K562 (cell line): ENCODE data around the gene PATL2. TPM values are rescaled to one million over a fixed set of nuclear protein-coding genes. Genes with fewer than 3 reads are reported as not detected.

ENCODE experiments used
- CREM ChIP-seq: IDR thresholded peaks from 2 replicates; pipeline ENCODE4 v1.6.1; 2014; ENCODE audit warnings: antibody characterized with exemption, low read depth
- HDAC1 ChIP-seq, 2 experiments: fragments of 450-650 bp; IDR thresholded peaks; 2 replicates each; pipeline ENCODE4 v1.6.1; 2016 to 2017; ENCODE audit warnings: inconsistent platforms in 1 of 2, mild to moderate bottlenecking in 1 of 2, moderate library complexity in 1 of 2
- JUND ChIP-seq, 2 experiments: IDR thresholded peaks; 2 replicates in 1 of 2; 3 replicates in 1 of 2; pipeline ENCODE4 v1.6.1; 2011; ENCODE audit warnings: borderline replicate concordance in 2 of 2, low read depth in 2 of 2, low read length in 2 of 2, improper control_type of control experiment in 1 of 2, missing biosample characterization in 1 of 2, missing genetic modification characterization in 1 of 2, missing genetic modification reagents in 1 of 2
- MYC ChIP-seq, 2 experiments: fragments of 250-450 bp in 1 of 2; sonication (Bioruptor Pico) in 1 of 2; IDR thresholded peaks; 2 replicates each; pipeline versions ENCODE4 v1.5.1 to v1.6.1; 2012 to 2021; ENCODE audit warnings: low read depth in 2 of 2, borderline replicate concordance in 1 of 2, improper control_type of control experiment in 1 of 2, low read length in 1 of 2, mild to moderate bottlenecking in 1 of 2, moderate library complexity in 1 of 2
- NFXL1 ChIP-seq: fragments of 450-650 bp; formaldehyde crosslinking; IDR thresholded peaks from 2 replicates; pipeline ENCODE4 v1.4.0; 2021; ENCODE audit warnings: mild to moderate bottlenecking
- NR2C1 ChIP-seq, 2 experiments: fragments of 450-650 bp; IDR thresholded peaks; 2 replicates each; pipeline ENCODE4 v1.6.1; 2017; ENCODE audit warnings: mild to moderate bottlenecking in 2 of 2, antibody characterized with exemption in 1 of 2, inconsistent platforms in 1 of 2, missing compliant biosample characterization in 1 of 2, missing genetic modification characterization in 1 of 2
- NRF1 ChIP-seq, 2 experiments: fragments of 450-650 bp; IDR thresholded peaks in 1 of 2; conservative IDR thresholded peaks in 1 of 2; 2 replicates each; pipeline ENCODE4 v1.6.1; 2014; ENCODE audit warnings: mild to moderate bottlenecking in 2 of 2
- RBM17 ChIP-seq: fragments of 200-400 bp; formaldehyde crosslinking; IDR thresholded peaks from 2 replicates; pipeline ENCODE4 v1.6.1; 2017; ENCODE audit warnings: low read depth, mild to moderate bottlenecking, low read length, borderline replicate concordance
- TAL1 ChIP-seq: fragments of 450-650 bp; IDR thresholded peaks from 2 replicates; pipeline ENCODE4 v1.6.1; 2016; ENCODE audit warnings: mild to moderate bottlenecking
- TBL1XR1 ChIP-seq, 2 experiments: IDR thresholded peaks; 2 replicates each; pipeline ENCODE4 v1.6.1; 2012; ENCODE audit warnings: improper control_type of control experiment in 2 of 2, low read length in 2 of 2, mild to moderate bottlenecking in 1 of 2
- THRAP3 ChIP-seq: fragments of 450-650 bp; IDR thresholded peaks from 2 replicates; pipeline ENCODE4 v1.6.1; 2016; ENCODE audit warnings: mild to moderate bottlenecking, inconsistent platforms, borderline replicate concordance
- ZNF644 ChIP-seq: fragments of 200-800 bp; sonication (Bioruptor generic); IDR thresholded peaks from 2 replicates; pipeline ENCODE4 v1.6.1; 2016; ENCODE audit warnings: low read depth, missing genetic modification characterization, missing compliant biosample characterization
- ZNF764 ChIP-seq: fragments of 250-450 bp; sonication (Bioruptor Pico); IDR thresholded peaks from 2 replicates; pipeline ENCODE4 v1.4.0; 2020; ENCODE audit warnings: low read depth, mild to moderate bottlenecking, moderate library complexity
- ZSCAN29 ChIP-seq: fragments of 450-650 bp; IDR thresholded peaks from 2 replicates; pipeline ENCODE4 v1.6.1; 2017
- polyA plus RNA-seq, 8 experiments: library from polyadenylated mRNA; depleted of rRNA in 4 of 8; stranded (reverse) in 5 of 8; unstranded in 3 of 8; fragments of >200 nt; fragmentation: Nextera tagmentation in 2 of 8; fragmentation: Illumina TruSeq in 1 of 8; extraction: Ambion mirVana in 2 of 8; extraction: Trizol in 1 of 8; gene quantifications; 2 replicates each; pipeline versions ENCODE4 v1.2.1 to v1.2.3, GENCODE V29; 2011 to 2014; ENCODE audit warnings: inconsistent platforms in 1 of 8, missing spikeins in 1 of 8
- total RNA-seq, 7 experiments: library from RNA; depleted of rRNA in 6 of 7; stranded (reverse); fragments of >200 nt in 6 of 7; fragmentation: Illumina TruSeq in 2 of 7; extraction: Trizol in 2 of 7; gene quantifications; 2 replicates each; pipeline versions ENCODE4 v1.2.1 to v1.2.3, GENCODE V29; 2011 to 2021; ENCODE audit warnings: low replicate concordance in 1 of 7
- TF ChIP-seq, protein P1 (sequence below): conservative IDR thresholded peaks from 2 replicates; pipeline ENCODE4 v1.6.1; 2011; ENCODE audit warnings: low read depth, mild to moderate bottlenecking, low read length; ENCODE audit not compliant: control insufficient read depth
- TF ChIP-seq, protein P2 (sequence below): sonication (generic); formaldehyde crosslinking; IDR thresholded peaks from 2 replicates; pipeline ENCODE4 v1.8.0; 2022; ENCODE audit warnings: missing genetic modification reagents, mild to moderate bottlenecking, moderate library complexity, borderline replicate concordance

PATL2 gene
- total and polyA plus RNA-seq, 9 of the 15 experiments (the other 6 are each of a cell fraction or from before 2014, with no cell fraction given), result 0.42 to 1.1 (median 0.86) TPM

DNA sequence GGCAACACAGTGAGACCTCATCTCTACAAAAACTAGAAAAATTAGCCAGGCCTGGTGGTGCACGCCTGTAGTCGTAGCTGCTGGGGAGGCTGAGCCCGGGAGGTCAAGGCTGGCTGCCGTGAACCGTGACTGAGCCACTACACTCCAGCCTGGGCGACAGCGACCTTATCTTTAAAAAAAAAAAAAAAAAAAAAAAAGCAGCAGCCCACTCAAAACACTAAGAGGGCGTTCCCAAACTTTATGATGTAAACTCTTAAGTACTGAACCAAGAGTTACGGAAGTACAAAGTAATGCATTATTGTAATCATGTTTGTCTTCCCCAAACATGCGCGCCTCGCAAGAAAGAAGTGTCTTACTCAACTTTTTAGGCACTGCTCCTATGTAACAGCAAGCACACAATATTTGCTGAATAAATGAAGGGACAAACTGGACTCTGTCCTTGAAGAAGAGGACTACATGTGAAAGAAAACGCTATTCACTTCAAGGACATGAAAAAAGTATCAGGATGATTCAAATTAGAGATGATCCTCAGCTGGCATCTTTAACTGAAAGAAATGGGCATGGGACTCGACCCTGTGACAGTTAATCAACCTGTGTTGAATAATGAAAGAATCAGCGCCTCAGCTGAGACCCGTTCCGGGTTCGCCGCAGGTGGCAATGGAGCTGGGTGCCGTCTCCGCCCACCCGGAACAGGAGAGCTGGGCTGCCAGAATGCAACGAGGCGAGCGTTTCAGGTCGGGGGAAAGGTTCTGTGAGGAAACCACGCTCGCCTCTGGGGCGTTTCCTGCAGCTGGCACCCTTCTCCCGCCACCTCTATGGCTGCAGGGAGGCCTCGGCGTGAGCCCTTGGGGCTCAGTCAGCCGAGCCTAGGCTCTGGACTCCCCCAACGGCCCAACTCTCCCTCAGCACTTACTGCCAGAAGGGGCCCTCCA lies 48.4 kb downstream of the PATL2 start (continued):
- TF ChIP-seq JUND (IDR thresholded peaks at IDR 0.05; ENCODE audit: borderline replicate concordance, low read depth, low read length) (peak; percentile 23; the same call in 1 of the 2 replicates), JUND (tag; IDR thresholded peaks at IDR 0.05; ENCODE audit: borderline replicate concordance, low read depth, low read length) (no peak; the same call in 2 of the 3 replicates), ZNF644 (tag) (0 out of 2 replicates have a peak, but pooled peaks have one; percentile 58), NRF1 (conservative IDR thresholded peaks at IDR 0.05 in 1 of 2, IDR thresholded peaks at IDR 0.05 in 1 of 2) (peak in 1 of 2 experiments; percentile 19; a peak in 1 of 4 replicates), NR2C1 (IDR thresholded peaks at IDR 0.05) (peak; percentile 75), NR2C1 (tag; IDR thresholded peaks at IDR 0.05) (peak; percentile 56; the same call in 1 of the 2 replicates), TBL1XR1 (IDR thresholded peaks at IDR 0.05; ENCODE audit: low read length in 2 of 2) (no peak), RBM17 (no peak), MYC (IDR thresholded peaks at IDR 0.05; ENCODE audit: low read depth, low read length) (no peak), MYC (CRISPR knock-in tag; IDR thresholded peaks at IDR 0.05; ENCODE audit: borderline replicate concordance, low read depth) (no peak), TAL1 (no peak), NFXL1 (no peak), CREM (peak; percentile 41; the same call in 1 of the 2 replicates), HDAC1 (IDR thresholded peaks at IDR 0.05) (peak in 1 of 2 experiments; percentile 61; a peak in 2 of 4 replicates), THRAP3 (0 out of 2 replicates have a peak, but pooled peaks have one; percentile 25), ZSCAN29 (0 out of 2 replicates have a peak, but pooled peaks have one; percentile 43), ZNF764 (no peak)
- TF ChIP-seq, protein P1, sequence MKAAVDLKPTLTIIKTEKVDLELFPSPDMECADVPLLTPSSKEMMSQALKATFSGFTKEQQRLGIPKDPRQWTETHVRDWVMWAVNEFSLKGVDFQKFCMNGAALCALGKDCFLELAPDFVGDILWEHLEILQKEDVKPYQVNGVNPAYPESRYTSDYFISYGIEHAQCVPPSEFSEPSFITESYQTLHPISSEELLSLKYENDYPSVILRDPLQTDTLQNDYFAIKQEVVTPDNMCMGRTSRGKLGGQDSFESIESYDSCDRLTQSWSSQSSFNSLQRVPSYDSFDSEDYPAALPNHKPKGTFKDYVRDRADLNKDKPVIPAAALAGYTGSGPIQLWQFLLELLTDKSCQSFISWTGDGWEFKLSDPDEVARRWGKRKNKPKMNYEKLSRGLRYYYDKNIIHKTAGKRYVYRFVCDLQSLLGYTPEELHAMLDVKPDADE, result peak; percentile 65
- TF ChIP-seq, protein P2, sequence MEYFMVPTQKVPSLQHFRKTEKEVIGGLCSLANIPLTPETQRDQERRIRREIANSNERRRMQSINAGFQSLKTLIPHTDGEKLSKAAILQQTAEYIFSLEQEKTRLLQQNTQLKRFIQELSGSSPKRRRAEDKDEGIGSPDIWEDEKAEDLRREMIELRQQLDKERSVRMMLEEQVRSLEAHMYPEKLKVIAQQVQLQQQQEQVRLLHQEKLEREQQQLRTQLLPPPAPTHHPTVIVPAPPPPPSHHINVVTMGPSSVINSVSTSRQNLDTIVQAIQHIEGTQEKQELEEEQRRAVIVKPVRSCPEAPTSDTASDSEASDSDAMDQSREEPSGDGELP, result peak; percentile 83; the same call in 1 of the 2 replicates
